Peyer's patch (tissue), 4 donors: ENCODE measurements around the gene DIPK1B.

Source experiments
- POLR2A ChIP-seq, 2 donors: fragments of 450-650 bp; IDR thresholded peaks; one replicate each; pipeline ENCODE4 v1.5.1; 2017; ENCODE audit warnings: antibody characterized with exemption in 2 of 2, mild to moderate bottlenecking in 2 of 2, moderate library complexity in 2 of 2
- TF ChIP-seq, protein P1 (sequence below), 6 experiments: fragments of 450-650 bp in 4 of 6; fragments of 200-600 bp in 2 of 6; sonication (generic) in 1 of 6; IDR thresholded peaks; one replicate each; pipeline ENCODE4 v1.5.1; 2017 to 2019; ENCODE audit warnings: antibody characterized with exemption in 6 of 6, mild to moderate bottlenecking in 3 of 6, moderate library complexity in 1 of 6

DNA sequence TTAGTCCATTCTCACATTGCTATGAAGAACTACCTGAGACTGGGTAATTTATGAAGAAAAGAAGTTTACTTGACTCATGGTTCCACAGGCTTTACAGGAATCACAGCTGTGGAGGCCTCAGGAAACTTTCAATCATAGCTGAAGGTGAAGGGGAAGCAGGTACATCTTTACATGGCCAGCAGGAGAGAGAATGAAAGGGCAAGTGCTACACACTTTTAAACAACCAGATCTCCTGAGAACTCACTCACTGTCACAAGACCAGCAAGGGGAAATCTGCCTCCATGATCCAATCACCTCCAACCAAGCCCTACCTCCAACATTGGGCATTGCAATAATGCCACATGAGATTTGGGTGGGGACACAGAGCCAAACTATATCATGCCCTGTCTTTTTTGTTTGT, 39.4 kb downstream of the DIPK1B start:
- TF ChIP-seq, protein P1, sequence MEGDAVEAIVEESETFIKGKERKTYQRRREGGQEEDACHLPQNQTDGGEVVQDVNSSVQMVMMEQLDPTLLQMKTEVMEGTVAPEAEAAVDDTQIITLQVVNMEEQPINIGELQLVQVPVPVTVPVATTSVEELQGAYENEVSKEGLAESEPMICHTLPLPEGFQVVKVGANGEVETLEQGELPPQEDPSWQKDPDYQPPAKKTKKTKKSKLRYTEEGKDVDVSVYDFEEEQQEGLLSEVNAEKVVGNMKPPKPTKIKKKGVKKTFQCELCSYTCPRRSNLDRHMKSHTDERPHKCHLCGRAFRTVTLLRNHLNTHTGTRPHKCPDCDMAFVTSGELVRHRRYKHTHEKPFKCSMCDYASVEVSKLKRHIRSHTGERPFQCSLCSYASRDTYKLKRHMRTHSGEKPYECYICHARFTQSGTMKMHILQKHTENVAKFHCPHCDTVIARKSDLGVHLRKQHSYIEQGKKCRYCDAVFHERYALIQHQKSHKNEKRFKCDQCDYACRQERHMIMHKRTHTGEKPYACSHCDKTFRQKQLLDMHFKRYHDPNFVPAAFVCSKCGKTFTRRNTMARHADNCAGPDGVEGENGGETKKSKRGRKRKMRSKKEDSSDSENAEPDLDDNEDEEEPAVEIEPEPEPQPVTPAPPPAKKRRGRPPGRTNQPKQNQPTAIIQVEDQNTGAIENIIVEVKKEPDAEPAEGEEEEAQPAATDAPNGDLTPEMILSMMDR (IDR thresholded peaks at IDR 0.05): no peak
- TF ChIP-seq POLR2A (IDR thresholded peaks at IDR 0.05): no peak
